HG03095 (cell line): Measurements from ENCODE around the gene ZNF692.
A peak's percentile ranks its signal among the peaks of the same experiment; 100 is the strongest.
"Not testable (repeated sequence)": the region's sequence is repeated elsewhere in the genome, so short reads cannot be mapped to it uniquely, and the experiment has no call there.

Experiments used
- ATAC-seq: cut with Tn5 transposase; IDR thresholded peaks from one replicate; pipeline ENCODE4 v1.9.1; 2021; ENCODE audit warnings: moderate library complexity; ENCODE audit not compliant: unreplicated experiment

Gene ZNF692

GRCh38 chr1:248811514-248812490, 47.1 kb downstream of the ZNF692 start:
- ATAC-seq: no peak

GRCh38 chr1:248810727-248811513, 48.0 kb downstream of the ZNF692 start:
- no peak for ATAC-seq

DNA sequence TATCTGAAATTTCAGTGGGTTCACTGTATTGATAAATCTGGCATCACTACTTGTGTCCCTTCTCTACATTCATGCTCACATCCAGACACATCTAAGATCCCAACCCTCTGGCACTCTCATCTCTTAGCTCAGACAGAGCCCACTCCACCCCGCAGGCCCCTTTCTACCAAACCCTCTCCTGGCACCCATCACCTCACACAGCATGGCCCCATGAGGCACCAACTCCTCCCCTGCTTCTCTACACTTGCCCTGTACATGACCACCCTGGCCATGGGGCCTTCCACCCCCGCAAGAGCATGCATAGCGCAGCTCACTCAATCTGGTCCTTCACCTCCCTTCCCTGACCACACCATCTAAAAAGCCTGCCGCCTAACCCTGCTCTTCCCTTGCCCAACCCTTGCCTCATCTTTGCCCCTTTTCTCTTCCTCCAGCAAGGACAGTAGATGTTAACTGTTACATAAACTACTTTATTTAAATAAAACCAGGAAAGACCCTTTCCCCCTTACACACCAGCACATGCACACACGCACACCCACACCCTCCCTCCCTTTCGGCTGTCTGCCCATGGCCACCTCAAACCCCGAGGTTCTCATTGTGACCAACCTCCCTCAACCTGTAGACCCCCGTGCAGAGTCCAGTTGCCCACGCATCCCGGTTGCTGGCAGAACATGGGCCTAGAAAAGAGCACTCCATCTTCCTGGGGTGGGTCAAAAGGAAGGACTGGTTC, 48.7 kb downstream of the ZNF692 start:
- no peak for ATAC-seq

GRCh38 chr1:248808876-248809275, 50.0 kb downstream of the ZNF692 start:
- ATAC-seq: no peak

DNA sequence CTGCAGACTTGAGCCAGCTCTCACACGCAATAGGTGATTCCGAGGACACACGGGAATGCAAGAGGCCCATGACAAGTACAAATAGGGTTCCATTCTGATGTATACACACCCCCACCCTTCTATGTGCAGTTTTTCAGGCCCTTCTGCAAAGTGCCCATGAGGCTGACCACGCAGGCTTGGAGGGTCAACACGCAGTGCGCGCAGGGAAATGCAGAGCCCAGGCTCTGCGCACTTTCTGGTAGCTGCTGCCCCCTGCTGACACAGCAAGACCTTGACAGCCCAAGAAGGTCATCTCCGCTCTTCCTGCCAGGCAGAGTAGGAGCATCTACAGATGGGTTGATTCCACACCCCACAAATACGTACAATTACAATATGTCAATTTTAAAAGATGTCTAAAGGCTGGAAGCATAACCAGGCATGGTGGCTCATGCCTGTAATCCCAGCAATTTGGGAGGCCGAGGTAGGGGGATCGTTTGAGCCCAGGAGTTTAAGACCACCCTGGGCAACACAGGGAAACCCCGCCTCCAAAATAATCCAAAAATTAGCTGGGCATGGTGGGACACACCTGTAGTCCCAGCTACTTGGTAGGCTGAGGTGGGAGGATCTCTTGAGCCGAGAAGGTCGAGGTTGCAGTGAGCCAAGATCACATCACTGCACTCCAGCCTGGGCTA, 51.7 kb downstream of the ZNF692 start:
- peak; percentile 45 for ATAC-seq

GRCh38 chr1:248805876-248806275, 53.0 kb downstream of the ZNF692 start:
- ATAC-seq: no peak

DNA sequence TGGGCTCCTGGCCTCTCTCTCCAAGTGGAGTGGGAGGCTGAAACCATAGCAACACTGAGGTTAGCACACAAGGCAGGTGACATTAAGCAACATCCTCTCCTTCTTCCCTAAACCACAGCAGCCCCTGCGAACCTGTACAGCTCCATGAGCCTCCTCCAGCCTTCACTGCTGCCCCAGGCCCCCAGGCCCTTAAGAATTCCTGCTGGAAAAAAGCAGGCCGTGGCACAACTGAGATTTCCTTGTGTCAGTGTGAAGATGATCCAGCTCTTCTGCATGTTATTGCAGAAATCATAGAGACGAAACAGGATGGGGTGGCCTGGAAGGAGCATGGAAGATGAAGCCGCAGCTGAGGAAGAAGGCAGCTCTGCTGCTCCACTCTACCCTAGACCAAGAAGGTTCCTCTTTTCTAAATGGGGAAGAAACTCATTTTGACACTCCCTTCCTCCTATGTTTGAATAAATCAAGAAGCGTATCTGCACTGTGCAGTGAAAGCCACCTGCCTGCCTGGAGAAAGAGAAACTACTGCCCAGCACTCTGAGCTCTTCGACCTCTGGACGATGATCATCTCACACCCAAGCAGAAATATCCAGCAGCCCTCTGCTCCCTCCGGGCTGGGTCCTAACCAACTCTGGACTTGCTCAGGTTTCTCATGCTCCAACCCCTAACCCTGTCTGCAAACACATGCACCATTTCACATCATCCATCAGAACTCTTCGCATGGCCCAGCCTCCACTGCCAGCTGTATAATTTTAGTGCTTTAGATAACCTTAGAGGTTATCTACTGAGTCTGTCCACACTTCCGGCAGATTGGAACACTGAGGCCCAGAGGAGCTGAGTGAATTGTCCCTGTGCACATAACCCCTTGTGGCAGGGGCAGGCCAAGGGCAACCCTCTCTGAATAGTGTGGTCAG, 53.9 kb downstream of the ZNF692 start:
- ATAC-seq: peak; percentile 94

DNA sequence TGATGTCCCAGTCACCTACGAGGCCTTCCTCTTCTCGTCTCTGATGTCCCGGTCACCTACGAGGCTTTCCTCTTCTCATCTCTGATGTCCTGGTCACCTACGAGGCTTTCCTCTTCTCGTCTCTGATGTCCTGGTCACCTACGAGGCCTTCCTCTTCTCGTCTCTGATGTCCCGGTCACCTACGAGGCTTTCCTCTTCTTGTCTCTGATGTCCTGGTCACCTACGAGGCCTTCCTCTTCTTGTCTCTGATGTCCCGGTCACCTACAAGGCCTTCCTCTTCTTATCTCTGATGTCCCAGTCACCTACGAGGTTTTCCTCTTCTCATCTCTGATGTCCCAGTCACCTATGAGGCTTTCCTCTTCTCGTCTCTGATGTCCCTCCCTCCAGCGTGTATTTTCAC, 55.4 kb downstream of the ZNF692 start:
- ATAC-seq: not testable (repeated sequence)

GRCh38 chr1:248802454-248802853, 56.4 kb downstream of the ZNF692 start:
- no peak for ATAC-seq

DNA sequence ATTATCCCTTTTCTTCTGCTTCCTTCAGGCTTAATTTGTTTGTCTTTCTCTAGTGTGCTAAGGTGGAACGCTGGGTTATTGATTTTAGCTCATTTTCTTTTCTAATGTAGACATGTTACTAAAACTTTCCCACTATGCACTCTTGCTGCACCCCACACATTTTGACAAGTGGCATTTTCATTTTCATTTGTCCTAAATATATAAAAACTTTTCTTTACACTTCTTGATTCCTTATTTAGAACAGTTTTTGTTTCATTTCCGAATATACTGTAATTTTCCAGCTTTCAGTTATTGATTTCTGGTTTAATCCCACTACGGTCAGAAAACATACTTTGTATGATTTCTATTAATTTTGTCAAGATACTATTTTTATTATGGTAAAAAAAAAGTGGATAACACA, 58.4 kb downstream of the ZNF692 start:
- no peak for ATAC-seq
